HG02763 (cell line): ENCODE results near the gene STAU1.
"Not testable (repeated sequence)": the region's sequence is repeated elsewhere in the genome, so short reads cannot be mapped to it uniquely, and the experiment has no call there.

Source experiments
- ATAC-seq: cut with Tn5 transposase; IDR thresholded peaks from one replicate; pipeline ENCODE4 v1.9.1; 2021; ENCODE audit warnings: mild to moderate bottlenecking, moderate library complexity; ENCODE audit not compliant: unreplicated experiment

The STAU1 gene

DNA sequence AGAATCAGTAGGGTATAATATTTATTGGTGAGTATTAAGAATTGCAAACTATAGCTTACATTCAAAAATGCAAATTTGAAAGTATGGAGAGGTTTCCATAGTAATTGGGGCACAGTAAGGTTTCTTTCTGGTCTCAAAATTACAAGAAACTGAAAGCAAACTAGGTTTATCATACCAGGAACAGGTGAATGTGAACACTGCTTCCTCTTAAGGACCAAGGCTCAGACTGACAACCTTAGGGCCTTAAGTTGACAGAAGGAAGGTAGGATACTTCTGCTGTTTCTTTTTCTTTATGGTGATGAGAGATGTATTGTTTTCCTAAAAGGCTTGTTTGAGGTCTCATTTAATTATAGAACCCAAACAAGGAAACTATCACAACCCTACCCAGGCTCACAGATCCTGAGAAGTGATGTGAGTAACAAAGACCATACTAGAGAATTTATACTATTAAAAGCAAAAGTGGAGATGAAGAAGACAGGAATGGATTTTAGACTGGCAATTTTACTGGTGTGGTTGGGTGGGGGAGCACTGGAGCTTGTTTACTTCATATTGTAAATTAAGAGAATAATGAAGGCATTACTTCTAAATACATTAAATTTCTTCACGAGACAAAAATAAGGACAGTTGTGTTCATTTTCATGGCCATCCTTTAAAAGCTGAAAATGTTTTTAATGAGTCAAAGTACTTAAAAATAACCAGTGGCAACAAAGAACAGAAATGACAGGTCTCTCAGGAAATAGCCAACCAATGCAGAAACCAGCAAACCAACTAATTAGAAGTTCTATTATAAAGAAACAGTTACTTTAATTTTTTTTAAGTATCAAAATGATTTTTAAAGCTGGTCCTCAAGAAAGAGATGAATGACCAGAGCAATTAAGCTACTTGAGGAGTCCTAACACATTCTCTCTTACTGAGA is 21.3 kb downstream of the STAU1 start:
- ATAC-seq, result no peak

DNA sequence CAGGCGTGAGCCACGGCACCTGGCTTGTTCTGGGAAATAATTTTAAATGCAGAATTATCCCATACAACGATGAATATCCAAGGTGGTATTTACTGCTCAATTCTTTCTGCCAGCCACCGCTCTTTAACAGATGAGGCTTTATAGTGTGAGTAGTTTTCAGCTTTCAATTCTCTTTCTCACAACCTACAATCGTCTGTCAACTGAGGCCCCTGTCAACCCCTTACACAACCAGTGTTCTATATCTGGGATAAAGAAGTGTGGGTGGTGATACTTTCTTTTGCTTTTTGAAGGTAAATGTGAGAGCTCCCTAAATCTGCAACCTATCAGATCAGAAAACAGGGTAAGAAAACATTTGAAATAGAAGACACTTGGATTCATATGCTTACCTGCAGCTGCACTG is 22.5 kb downstream of the STAU1 start:
- ATAC-seq, result no peak

DNA sequence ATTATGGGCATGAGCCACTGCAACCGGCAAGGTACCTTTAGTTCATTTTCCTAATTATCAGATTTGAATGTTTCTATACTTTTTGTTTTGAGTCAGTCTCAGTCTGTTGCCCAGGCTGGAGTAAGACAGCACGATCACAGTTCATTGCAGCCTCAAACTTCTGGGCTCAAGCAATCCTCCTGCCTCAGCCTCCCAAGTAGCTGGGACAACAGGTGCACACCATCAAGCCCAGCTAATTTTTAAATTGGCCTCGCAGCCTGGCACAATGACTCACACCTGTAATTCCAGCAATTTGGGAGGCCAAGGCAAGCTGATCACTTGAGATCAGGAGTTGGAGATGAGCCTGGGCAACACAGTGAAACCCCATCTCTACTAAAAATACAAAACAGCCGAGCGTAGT is 24.4 kb downstream of the STAU1 start:
- no peak for ATAC-seq

DNA sequence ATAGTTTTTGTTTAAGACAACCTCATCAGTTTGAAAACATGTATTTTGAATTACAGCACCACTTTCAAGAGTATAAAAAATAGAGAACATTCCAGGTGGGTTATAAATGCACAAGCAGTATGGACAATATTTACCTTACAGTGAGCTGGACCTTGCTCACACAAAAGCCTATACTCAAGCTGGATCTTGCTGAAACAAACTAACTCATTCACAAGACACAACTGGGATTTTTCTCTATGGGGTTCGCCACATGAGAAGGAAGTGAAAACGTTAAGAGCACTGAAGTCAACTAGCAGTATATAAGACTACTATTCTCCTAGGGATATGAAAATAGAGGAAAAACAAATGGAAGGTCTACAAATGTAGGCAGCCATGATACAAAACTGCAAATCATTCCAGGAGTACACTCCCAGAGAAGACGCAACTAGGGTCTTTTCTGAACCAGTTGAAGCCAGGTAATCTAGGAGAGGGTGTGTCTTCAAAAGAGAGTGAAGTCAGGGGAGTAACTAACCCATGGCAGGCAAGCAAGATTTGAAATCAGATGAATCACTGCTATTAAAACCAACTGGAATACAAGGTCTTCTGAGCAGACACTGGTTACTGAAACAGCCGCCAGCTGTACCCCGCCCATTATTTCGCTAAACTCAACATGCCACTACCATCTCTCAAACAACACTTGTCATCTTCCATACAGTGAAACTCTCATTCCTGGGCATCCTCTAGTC is 26.5 kb downstream of the STAU1 start:
- ATAC-seq, result no peak

DNA sequence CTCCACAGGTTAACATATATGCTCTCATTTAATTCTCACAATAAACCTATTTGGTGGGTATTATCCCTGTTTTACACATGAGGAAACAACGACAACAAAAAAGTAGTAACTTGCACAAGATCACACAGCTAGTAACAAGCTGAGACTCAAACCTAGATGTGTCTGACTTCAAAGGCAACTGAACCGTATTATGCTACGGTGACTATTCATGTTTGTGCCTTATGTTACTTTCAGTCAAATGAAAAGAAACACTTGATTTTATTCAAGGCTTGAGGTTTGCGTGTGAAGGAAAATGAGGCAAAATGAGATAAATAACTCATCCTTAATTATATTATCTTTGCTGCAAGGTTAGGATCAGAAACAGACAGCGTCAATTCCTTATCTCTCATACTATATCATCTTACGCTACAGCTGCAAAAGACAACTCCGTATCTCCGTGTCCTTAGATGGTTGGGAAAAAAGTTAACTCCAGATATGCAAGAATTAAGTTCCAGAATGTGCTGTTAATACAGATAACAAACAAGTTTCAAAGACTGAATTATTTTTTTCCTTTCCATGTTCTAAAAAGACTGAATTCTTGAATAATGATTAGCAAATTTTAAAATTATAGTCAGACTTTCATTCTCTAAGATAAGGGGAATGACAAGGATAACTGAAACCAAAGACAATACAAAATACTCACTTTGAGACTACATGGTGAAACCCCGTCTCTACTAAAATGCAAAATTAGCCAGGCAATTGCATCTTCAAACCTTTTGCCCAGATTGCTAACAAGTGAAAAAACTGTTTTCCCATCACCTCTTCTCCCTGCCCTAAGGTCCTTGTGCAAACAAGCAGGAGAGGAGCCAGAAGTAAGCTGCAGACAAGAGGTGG is 27.8 kb downstream of the STAU1 start:
- ATAC-seq, result no peak

DNA sequence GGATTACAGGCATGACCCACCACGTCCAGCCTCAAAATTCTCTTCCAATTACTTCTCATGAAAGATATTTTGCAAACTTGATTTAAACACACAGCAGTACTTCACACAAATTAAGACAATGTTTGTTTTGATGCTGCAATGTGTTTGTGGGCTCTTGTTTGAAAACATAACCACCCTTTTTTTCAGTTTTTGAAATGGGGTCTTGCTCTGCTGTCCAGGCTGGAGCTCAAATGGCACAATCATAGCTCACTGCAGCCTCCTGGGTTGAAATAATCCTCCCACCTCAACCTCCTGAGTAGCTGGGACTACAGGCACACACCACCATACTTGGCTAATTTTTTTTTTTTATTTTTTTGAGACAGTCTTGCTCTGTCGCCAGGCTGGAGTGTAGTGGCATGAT is 31.0 kb downstream of the STAU1 start:
- no peak for ATAC-seq

DNA sequence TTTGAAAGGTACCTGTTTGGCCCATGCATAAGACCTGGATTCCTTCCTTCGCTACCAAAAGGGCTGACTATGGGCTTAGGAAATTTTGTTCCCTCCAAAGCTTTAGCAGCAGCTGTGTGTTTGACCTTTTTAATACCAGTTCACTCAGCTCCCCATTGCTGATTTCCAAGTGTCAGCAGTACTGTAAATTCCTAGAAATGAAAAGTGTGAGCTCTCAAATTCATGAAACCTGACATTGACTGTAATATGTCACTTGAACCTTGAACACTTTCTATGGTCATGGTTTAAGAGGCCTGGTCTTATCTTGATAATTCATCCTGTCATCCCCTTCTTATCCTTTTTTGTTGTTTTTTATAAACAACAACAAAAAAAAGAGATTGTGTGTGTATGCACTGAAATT is 31.7 kb downstream of the STAU1 start:
- no peak for ATAC-seq

DNA sequence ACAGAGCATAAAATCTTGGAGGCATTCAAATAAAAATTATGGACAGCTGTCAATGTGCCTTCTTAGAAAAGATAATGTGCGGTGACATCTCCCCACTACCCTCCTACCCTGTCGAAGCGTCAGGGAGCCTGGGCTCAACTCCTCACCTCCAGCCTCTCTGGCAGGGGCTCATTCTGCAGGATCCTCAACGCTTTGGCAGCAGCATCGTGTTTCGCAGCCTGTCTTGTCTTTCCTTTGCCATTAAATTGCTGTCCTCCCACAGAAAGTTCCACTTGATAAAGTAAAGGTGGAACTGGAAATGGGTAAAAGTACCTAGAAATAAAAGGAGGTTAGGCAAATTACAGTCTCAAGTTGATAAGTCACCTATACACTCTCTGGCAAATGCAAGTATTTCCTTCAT is 36.7 kb downstream of the STAU1 start:
- ATAC-seq, result no peak

DNA sequence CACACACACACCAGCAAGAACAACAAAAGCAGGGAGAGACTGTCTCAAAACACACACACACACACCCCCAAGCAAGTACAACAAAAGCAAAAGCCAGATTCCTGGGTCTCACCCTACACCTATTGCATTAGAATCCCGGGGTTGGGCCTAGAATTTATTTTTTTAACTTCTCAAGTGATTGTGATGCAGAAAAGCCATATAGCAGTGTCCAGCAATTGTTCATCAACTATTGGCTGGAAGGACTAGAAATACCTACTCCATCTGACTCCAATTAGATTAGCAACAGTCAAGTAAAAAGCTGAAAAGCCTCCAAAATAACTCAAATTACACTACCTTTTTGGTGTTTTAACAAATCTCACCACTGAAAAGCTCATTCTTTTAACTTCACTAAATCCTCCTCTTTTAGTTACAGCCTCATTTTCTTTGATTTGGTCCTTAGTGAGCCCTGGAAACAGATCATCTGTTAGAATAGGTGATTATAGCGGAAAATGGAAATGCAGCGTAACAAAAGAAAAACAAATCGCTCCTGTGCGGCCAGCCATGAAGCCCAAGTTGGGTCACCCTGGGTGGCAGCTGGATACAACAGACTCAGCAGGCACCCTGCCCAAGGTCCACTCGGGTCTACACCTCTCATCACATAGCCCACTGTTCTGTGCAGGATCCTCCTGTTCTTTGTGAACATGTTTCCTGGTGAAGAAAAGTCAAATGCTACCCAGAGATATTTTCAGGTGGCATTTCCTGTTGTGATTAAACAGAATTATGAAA is 38.7 kb downstream of the STAU1 start:
- no peak for ATAC-seq

DNA sequence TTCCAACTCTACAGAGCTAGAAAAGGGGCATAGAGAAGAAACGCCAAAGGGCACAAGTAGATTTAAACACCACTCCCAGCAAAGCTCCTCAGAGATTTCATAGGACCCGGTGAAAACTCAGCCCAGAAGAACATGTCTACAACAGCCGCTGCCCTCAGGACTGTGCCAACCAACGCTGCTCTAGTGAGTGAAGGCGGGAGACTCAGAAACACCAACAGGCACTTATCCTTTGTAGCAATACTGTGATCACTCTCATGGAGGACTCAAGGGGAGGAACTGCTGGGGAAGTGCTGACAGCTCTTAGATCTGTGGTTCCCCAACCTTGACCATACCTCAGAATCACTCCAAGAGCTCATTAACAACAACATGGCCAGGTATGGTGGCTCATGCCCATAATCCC is 39.5 kb downstream of the STAU1 start:
- no peak for ATAC-seq

DNA sequence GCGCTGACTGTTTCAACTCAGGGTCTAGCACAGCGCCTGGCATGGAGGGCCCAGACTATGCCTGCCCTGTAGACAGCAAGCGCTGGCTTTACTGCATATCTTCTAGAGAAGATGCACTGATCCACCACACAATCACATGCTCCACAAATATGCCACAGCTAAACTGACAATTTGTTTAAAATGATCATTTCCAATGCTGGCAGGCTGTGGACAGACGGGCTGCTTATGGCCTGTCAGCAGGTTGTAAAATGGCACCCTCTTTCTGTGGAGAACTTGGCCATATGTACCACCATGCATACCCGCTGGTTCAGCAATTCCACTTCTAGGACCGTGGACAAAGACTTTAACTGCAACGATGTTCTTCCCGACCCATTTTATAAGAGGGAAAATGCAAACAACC is 40.8 kb downstream of the STAU1 start:
- no peak for ATAC-seq

DNA sequence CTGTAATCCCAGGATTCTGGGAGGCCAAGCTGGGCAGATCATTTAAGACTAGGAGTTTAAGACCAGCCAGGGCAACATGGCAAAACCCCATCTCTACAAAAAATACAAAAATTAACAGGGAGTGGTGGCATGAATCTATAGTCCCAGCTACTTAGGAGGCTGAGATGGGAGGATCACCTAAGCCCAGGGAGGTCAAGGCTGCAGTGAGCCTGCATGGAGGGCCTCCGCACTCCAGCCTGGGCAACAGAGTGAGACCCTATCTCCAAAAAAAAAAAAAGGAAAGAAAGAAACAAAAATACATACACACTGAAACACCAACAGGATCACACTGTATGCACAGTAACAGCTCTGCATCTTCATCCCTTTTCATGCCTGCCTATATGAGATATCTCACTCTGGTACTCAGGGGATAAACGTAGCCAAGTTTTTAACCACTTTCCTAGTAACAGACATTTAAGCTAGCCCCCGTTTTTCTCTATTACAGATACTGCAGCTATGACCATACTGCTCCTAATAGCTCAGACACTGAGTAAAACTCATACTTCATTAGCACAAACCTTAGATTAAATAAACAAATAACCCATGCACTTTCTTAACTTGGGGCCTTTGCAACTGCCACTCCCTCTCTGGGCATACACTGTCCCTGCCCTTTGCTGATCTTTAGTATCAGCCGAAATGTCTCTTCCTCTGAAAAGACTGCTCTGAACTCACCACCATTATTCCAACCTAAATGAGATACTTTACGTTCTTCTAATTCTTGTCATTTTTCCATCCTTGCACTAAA is 41.5 kb downstream of the STAU1 start:
- ATAC-seq, result no peak

DNA sequence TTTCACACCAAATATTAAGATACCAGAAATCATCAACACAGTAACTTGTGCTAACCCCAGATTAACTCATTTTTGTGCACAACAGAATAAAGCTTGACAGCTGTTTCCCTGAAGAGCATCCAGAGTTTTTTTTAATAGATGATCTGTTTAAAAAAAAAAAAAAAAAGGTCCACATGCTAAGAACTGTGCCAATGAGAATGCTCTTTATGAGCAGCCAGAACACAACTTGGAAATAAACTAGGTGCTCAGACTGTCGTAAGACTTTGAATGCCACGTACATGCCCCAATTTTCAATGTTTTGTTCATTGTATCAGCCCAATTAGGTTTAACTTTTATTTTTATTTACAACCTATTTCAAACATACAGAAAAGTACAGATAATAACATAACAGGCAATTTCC is 47.3 kb downstream of the STAU1 start:
- ATAC-seq, result no peak

DNA sequence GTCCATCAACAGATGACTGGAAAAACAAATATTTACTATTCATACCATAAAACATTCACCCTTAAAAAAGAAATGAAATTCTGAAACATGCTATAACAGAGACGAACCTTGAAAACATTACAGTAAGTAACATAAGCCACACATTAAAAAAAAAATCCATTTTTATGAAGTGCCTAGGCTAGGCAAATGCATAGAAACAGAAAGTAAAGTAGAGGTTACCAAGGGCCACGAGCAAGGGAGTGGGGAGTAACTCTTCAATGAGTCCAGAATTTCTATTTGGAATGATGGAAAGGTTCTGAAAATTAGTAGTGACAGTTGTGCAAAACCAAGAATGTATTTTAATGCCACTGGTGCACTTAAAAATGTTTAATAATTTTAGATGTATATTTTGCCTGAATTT is 47.7 kb downstream of the STAU1 start:
- no peak for ATAC-seq

DNA sequence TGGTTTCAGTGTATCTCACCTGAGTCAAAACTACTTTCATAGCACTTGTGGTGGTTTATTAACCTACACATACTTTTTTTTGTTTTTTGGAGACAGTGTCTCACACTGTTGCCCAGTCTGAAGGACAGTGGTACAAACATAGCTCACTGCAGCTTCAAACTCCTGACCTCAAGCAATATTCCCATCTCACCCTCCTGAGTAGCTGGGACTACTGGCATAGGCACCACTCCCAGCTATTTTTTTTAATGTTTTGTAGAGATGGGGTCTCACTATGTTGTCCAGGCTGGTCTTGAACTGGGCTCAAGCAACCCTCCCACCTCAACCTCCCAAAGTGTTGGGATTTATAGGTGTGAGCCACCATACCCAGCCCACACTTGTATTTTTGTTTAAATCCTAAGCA is 49.7 kb downstream of the STAU1 start:
- ATAC-seq, result no peak

DNA sequence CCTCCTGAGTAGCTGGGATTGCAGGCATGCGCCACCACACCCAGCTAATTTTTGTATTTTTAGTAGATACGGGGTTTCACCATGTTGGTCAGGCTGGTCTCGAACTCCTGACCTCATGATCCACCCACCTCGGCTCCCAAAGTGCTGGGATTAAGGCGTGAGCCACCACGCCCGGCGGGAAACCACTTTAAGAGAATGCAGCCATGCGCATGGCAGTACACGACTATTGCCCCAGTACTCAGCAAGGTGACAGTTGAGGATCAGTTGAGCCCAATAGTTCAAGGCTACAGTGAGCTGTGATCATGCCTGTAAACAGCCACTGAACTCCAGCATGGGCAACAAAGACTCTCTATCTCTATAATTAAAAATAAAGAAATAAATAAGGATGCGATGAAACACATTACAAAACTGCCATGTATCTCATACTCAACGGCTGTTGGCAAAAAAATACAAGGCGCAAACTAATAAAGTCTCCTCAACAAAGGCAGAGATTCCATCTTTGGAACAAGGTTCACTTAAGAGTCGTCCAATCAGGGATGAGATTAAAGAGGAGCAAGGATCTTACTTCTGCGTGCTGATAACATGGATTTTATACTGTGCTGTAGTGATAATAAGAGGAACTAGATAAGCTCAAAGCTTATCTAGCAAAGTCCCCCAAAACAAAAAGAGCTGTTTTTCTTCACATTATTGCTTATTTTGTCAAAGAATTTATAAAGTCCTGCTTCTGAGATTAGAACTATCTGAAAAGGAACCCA is 51.1 kb downstream of the STAU1 start:
- ATAC-seq, result no peak

DNA sequence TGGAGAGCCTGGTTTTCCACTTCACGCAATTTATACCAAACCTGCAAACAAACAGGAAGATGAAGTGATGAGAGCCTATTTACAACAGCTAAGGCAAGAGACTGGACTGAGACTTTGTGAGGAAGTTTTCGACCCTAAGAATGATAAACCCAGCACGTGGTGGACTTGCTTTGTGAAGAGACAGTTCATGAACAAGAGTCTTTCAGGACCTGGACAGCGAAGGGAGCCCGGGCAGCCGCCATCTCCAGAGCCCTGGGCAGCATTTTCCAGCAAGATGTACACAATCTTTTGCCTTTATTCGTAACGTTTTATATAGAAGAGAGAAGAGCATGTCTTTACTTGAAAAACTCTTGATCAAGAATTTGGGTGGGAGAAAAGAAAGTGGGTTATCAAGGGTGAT is 53.3 kb downstream of the STAU1 start:
- ATAC-seq, result not testable (repeated sequence)

DNA sequence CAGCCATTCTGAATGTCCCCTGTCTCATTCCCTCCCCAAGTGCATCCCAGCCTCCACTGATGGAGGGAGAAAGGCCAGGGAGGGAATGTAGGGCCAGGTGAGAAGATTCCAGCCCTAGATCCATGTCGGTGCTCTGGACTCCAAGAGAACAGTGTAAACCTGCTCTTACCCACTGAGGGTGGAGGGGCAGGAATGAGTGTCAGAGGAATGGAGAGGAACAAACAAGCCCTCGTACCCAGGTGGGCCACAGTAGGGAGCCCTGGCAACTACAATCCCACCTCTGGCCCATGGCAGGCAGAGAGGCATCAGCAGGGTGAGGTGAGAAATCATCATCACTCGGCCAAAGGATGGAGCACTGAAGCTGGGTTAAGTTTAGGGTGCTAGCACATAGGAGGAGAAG is 54.6 kb downstream of the STAU1 start:
- no peak for ATAC-seq

DNA sequence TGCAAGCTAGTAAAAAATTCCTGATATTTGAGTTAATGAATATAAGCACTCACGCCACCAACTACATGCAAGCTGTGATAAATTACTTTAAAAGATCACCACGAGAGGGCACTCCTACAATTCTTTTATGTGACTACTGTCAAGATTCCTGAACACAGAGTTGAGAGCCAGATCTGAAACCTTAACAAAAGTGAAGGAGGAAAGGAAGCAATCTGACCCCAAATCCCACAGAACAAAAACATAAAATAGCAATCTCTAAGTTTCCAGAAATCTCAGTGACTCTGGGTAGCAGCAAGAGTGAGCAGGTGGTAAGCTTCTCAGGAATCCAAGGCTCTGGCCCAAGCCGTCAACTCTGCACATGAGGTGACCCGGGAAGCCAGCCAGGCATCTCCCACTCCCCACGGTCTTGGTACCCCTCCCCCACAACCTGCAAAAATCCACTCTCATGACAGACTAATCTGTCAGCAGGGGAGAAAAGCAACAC is 55.1 kb downstream of the STAU1 start:
- ATAC-seq, result no peak
